Occipital lobe (tissue), 2 donors: Measurements from ENCODE around the gene SLC29A2. TPM values are rescaled to one million over a fixed set of nuclear protein-coding genes. Genes with fewer than 3 reads are reported as not detected.
"Not testable (repeated sequence)": the region's sequence is repeated elsewhere in the genome, so short reads cannot be mapped to it uniquely, and the experiment has no call there.

Experiments
- DNase-seq: peaks from one replicate; lab custom pipeline; 2025; lab: John Stamatoyannopoulos, UW
- total RNA-seq: library from RNA; depleted of rRNA; stranded (reverse); fragments of >200 nt; gene quantifications from one replicate; pipeline ENCODE4 v1.2.3, GENCODE V29; 2014

SLC29A2 gene
- total RNA-seq, 1 donor from 2014 or later: 1.4 TPM

GRCh38 chr11:66334605-66335442, 36.7 kb downstream of the SLC29A2 start:
- DNase-seq: no peak

- no peak for DNase-seq
These were observed 37.5 kb downstream of the SLC29A2 start for GRCh38 chr11:66333896-66334604.

GRCh38 chr11:66333220-66333877, 38.2 kb downstream of the SLC29A2 start:
- no peak for DNase-seq

GRCh38 chr11:66332371-66333219, 39.0 kb downstream of the SLC29A2 start:
- no peak for DNase-seq

GRCh38 chr11:66331542-66332370, 39.8 kb downstream of the SLC29A2 start:
- DNase-seq: no peak

GRCh38 chr11:66330931-66331330, 40.6 kb downstream of the SLC29A2 start:
- no peak for DNase-seq

- no peak for DNase-seq
These were observed 42.3 kb downstream of the SLC29A2 start for GRCh38 chr11:66329165-66329673.

GRCh38 chr11:66328302-66329144, 43.0 kb downstream of the SLC29A2 start:
- DNase-seq: peak; percentile 27

- DNase-seq: no peak
These were observed 43.6 kb downstream of the SLC29A2 start for GRCh38 chr11:66328031-66328301.

GRCh38 chr11:66327171-66328030, 44.2 kb downstream of the SLC29A2 start:
- DNase-seq: no peak

- DNase-seq: no peak
These were observed 45.1 kb downstream of the SLC29A2 start for GRCh38 chr11:66326261-66327111.

GRCh38 chr11:66325263-66325671, 46.3 kb downstream of the SLC29A2 start:
- no peak for DNase-seq

GRCh38 chr11:66324664-66325063, 46.9 kb downstream of the SLC29A2 start:
- no peak for DNase-seq

- DNase-seq: no peak
These were observed 47.9 kb downstream of the SLC29A2 start for GRCh38 chr11:66323684-66324083.

- no peak for DNase-seq
These were observed 48.7 kb downstream of the SLC29A2 start for GRCh38 chr11:66322732-66323427.

- DNase-seq: no peak
These were observed 50.0 kb downstream of the SLC29A2 start for GRCh38 chr11:66321606-66322005.

- not testable (repeated sequence) for DNase-seq
These were observed 50.8 kb downstream of the SLC29A2 start for GRCh38 chr11:66320748-66321147.
